Mesenchymal stem cell (in vitro differentiated cells and primary cell): ENCODE measurements around the gene ZBED1.

ENCODE experiments used
- DNase-seq: peaks from one replicate; pipeline ENCODE4 v3.0.0-alpha.2; 2013
- H2AFZ ChIP-seq: one replicate; pipeline ENCODE4 v1.6.1; 2013; ENCODE audit warnings: low read depth, mild to moderate bottlenecking, control low read depth, inconsistent platforms, low read length, moderate library complexity
- H2AK5ac ChIP-seq: 2 replicates; pipeline ENCODE4 v1.6.1; 2013; ENCODE audit warnings: low read length, moderate library complexity, mild to moderate bottlenecking, inconsistent platforms; ENCODE audit not compliant: severe bottlenecking
- H2BK120ac ChIP-seq: one replicate; pipeline ENCODE4 v1.6.1; 2013; ENCODE audit warnings: low read depth, mild to moderate bottlenecking, inconsistent platforms, low read length, moderate library complexity
- H2BK12ac ChIP-seq, 2 experiments: one replicate each; pipeline ENCODE4 v1.6.1; 2013; ENCODE audit warnings: inconsistent platforms in 2 of 2, low read length in 2 of 2, mild to moderate bottlenecking in 2 of 2, moderate library complexity in 2 of 2, control low read depth in 1 of 2
- H2BK15ac ChIP-seq: one replicate; pipeline ENCODE4 v1.6.1; 2013; ENCODE audit warnings: mild to moderate bottlenecking, low read depth, inconsistent platforms; ENCODE audit not compliant: poor library complexity, severe bottlenecking
- H2BK5ac ChIP-seq: 2 replicates; pipeline ENCODE4 v1.6.1; 2013; ENCODE audit warnings: low read depth, mild to moderate bottlenecking, low read length, control low read depth, inconsistent platforms; ENCODE audit not compliant: poor library complexity, severe bottlenecking
- H3K14ac ChIP-seq, 2 experiments: one replicate each; pipeline ENCODE4 v1.6.1; 2013; ENCODE audit warnings: inconsistent platforms in 2 of 2, low read length in 2 of 2, control low read depth in 1 of 2, mild to moderate bottlenecking in 1 of 2, moderate library complexity in 1 of 2
- H3K18ac ChIP-seq, 2 experiments: one replicate each; pipeline ENCODE4 v1.6.1; 2013; ENCODE audit warnings: inconsistent platforms in 2 of 2, low read length in 2 of 2, control low read depth in 1 of 2, low read depth in 1 of 2, mild to moderate bottlenecking in 1 of 2
- H3K23ac ChIP-seq, 2 experiments: one replicate each; pipeline ENCODE4 v1.6.1; 2013; ENCODE audit warnings: inconsistent platforms in 2 of 2, low read length in 2 of 2, mild to moderate bottlenecking in 2 of 2, moderate library complexity in 2 of 2, control low read depth in 1 of 2
- H3K27ac ChIP-seq: 2 replicates; pipeline ENCODE4 v1.5.1; 2013; ENCODE audit warnings: mild to moderate bottlenecking, moderate library complexity, low read length, control low read depth, inconsistent platforms; ENCODE audit not compliant: poor library complexity, severe bottlenecking
- H3K27me3 ChIP-seq, 2 experiments: 2 replicates each; pipeline versions ENCODE4 v1.6.1 to v1.7.0; 2013; ENCODE audit warnings: low read length in 2 of 2, mild to moderate bottlenecking in 2 of 2, moderate library complexity in 2 of 2, control low read depth in 1 of 2, inconsistent platforms in 1 of 2; ENCODE audit not compliant: control insufficient read depth in 1 of 2, insufficient read depth in 1 of 2
- H3K36me3 ChIP-seq, 2 experiments: 2 replicates each; pipeline versions ENCODE4 v1.6.1 to v1.7.0; 2013; ENCODE audit warnings: low read length in 2 of 2, control low read depth in 1 of 2, inconsistent platforms in 1 of 2, low read depth in 1 of 2, mild to moderate bottlenecking in 1 of 2; ENCODE audit not compliant: insufficient read depth in 2 of 2, control insufficient read depth in 1 of 2
- H3K4ac ChIP-seq, 2 experiments: one replicate each; pipeline ENCODE4 v1.6.1; 2013; ENCODE audit warnings: inconsistent platforms in 2 of 2, low read length in 2 of 2, mild to moderate bottlenecking in 2 of 2, moderate library complexity in 2 of 2, control low read depth in 1 of 2, low read depth in 1 of 2
- H3K4me1 ChIP-seq: 2 replicates; pipeline ENCODE4 v1.6.1; 2013; ENCODE audit warnings: low read depth, low read length, control low read depth; ENCODE audit not compliant: control insufficient read depth, insufficient read depth
- H3K4me2 ChIP-seq: 2 replicates; pipeline ENCODE4 v1.6.1; 2013; ENCODE audit warnings: low read length, mild to moderate bottlenecking, inconsistent platforms; ENCODE audit not compliant: poor library complexity, severe bottlenecking
- H3K4me3 ChIP-seq, 2 experiments: 2 replicates each; pipeline versions ENCODE4 v1.5.1 to v1.7.0; 2013; ENCODE audit warnings: low read length in 2 of 2, mild to moderate bottlenecking in 2 of 2, control low read depth in 1 of 2, low read depth in 1 of 2; ENCODE audit not compliant: insufficient read depth in 1 of 2
- H3K79me1 ChIP-seq: replicated peaks from 2 replicates; pipeline ENCODE4 v1.6.1; 2013; ENCODE audit warnings: mild to moderate bottlenecking, control low read depth, low read length, inconsistent platforms; ENCODE audit not compliant: poor library complexity, severe bottlenecking
- H3K9ac ChIP-seq: 2 replicates; pipeline ENCODE4 v1.7.0; 2013; ENCODE audit warnings: mild to moderate bottlenecking, low read length, moderate library complexity
- H3K9me3 ChIP-seq: 2 replicates; pipeline ENCODE4 v1.7.0; 2013; ENCODE audit warnings: mild to moderate bottlenecking, low read length; ENCODE audit not compliant: control insufficient read depth
- H4K8ac ChIP-seq: one replicate; pipeline ENCODE4 v1.6.1; 2013; ENCODE audit warnings: inconsistent platforms, mild to moderate bottlenecking, low read length, moderate library complexity
- H4K91ac ChIP-seq: one replicate; pipeline ENCODE4 v1.6.1; 2013; ENCODE audit warnings: mild to moderate bottlenecking, low read length, inconsistent platforms
- WGBS: methylation state at CpG from one replicate; pipeline ENCODE4 v1.1.7; 2013; ENCODE audit warnings: mixed read lengths; 5-methylcytosine and 5-hydroxymethylcytosine counted together

Gene ZBED1

DNA sequence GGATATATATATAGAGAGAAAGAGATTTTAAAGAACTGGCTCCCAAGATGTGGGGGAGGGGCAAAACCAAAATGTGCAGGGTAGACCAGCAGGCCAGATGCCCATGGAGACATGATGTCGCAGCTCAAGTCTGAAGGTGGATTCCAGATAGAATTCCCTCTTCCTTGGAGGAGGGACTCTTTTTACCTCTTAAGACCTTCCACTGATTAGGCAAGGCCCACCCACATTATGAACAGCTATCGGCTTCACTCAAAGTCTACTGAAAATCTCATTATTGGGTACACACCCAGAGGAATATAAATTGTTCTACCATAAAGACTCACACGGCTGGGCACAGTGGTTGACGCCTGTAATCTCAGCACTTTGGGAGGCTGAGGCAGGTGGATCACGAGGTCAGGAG is 59.3 kb downstream of the ZBED1 start:
- Histone ChIP-seq H2BK12ac (no peak overlapping the region), H2BK120ac (no peak overlapping the region)

GRCh38 chrX:2439613-2440012 is 61.2 kb downstream of the ZBED1 start:
- Histone ChIP-seq H3K18ac (no peak overlapping the region), H2BK5ac (no peak overlapping the region), H4K91ac (no peak overlapping the region), H3K27me3 (no peaks in the 10 kb centered on the region), H3K4me2 (no peak overlapping the region), H2BK12ac (no peak overlapping the region), H3K4ac (no peak overlapping the region), H3K23ac (no peak overlapping the region), H3K79me1 (peaks cover 30% of the 10 kb centered on the region), H3K36me3 (peaks cover 16 to 19% of the 10 kb centered on the region in 2 experiments), H3K9ac (no peak overlapping the region), H3K4me1 (no peaks in the 10 kb centered on the region), H3K14ac (no peak overlapping the region), H2AK5ac (no peak overlapping the region), H2BK120ac (no peak overlapping the region), H2AFZ (no peak overlapping the region), H3K4me3 (no peak overlapping the region), H4K8ac (no peak overlapping the region), H3K27ac (no peak overlapping the region), H2BK15ac (no peak overlapping the region), H3K9me3 (peaks cover 10% of the 10 kb centered on the region)
- WGBS = 100% methylated on average over 5 of the region's 8 CpGs
- DNase-seq = no peak

More for the DNA sequence above, 59.3 kb downstream of the ZBED1 start:
- no peak for DNase-seq
- Histone ChIP-seq H2AFZ (no peak overlapping the region), H2BK15ac (no peak overlapping the region), H3K18ac (no peak overlapping the region), H4K91ac (no peak overlapping the region), H3K27me3 (no peaks in the 10 kb centered on the region), H3K4me3 (no peak overlapping the region), H3K23ac (no peak overlapping the region), H3K9ac (no peak overlapping the region), H2AK5ac (no peak overlapping the region), H3K4me2 (no peak overlapping the region), H3K14ac (no peak overlapping the region), H3K79me1 (peaks cover 38% of the 10 kb centered on the region), H3K4ac (no peak overlapping the region), H3K4me1 (no peaks in the 10 kb centered on the region), H2BK5ac (no peak overlapping the region), H3K27ac (no peak overlapping the region), H3K36me3 (peaks cover 14 to 16% of the 10 kb centered on the region in 2 experiments), H3K9me3 (peaks cover 10% of the 10 kb centered on the region), H4K8ac (no peak overlapping the region)
- 96% methylated on average over 5 of the region's 5 CpGs for WGBS
